ENCODE measurements around the gene SATB1.

Gene SATB1

GRCh38 chr3:18432752-18433151 lies 7.6 kb upstream of the SATB1 start:
- no peak for DNase-seq (ENCODE audit: low read depth in 1 of 2, low spot score in 1 of 2)

GRCh38 chr3:18431266-18431665 lies 6.1 kb upstream of the SATB1 start:
- no peak for DNase-seq (ENCODE audit: low read depth in 1 of 2, low spot score in 1 of 2)

DNA sequence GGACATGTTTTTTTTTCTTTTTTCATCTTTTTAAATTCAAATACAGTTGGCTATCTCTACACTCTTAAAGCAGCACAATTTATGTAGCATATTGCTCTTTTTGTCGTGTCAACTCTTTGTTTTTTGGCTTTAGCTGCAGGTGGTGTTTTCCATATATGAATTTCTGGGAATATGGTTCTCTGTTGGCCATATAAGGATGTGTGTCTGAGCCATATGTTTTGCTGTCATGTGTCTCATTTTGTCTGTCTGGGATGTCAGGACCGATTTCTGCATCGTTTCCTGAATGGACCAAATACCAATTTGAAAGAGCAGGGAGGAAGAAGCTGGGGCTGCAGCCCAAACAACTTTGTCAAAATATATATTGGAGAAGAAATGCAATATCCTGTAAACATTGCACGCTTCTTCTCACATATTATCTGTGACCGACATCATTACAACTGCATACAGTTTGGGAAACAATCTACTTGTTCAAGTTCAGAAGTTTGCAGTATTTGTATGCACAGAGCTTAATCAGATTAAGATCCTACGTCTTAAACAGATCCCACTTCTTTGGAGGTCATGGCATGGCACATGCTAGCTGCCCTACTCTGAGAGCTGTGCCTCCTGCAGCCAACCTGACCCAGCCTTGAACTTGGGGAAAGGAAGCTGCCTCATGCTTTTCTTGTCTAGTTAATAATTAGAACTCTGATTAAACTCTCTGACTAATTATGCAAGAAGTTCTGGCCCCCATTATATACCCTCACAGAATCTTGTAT lies 4.0 kb upstream of the SATB1 start:
- DNase-seq (ENCODE audit: low read depth in 1 of 2, low spot score in 1 of 2), result no peak

DNA sequence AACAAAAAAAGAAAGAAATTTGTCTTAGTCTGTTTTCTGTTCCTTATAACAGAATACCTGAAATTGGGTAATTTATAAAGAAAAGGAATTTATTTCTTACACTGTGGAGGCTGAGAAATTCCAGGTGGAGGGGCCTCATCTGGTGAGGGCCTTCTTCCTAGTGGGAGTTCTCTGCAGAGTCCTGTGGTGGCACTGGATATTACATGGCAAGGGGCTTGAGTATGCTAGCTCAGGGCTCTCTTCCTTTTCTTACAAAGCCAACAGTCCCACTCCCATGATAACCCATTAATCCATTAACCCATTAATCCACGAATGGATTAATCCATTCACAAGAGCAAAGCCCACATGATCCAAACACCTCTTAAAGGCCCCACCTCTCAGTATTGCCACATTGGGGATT lies 2.9 kb upstream of the SATB1 start:
- no peak for DNase-seq (ENCODE audit: low read depth in 1 of 2, low spot score in 1 of 2)

- DNase-seq (ENCODE audit: low read depth in 1 of 2, low spot score in 1 of 2), result no peak
Measured at GRCh38 chr3:18426597-18427193, 1.6 kb upstream of the SATB1 start.

GRCh38 chr3:18425641-18426257 lies 610 bp upstream of the SATB1 start:
- DNase-seq (ENCODE audit: low read depth in 1 of 2, low spot score in 1 of 2), result peak; percentile 31 to 62

DNA sequence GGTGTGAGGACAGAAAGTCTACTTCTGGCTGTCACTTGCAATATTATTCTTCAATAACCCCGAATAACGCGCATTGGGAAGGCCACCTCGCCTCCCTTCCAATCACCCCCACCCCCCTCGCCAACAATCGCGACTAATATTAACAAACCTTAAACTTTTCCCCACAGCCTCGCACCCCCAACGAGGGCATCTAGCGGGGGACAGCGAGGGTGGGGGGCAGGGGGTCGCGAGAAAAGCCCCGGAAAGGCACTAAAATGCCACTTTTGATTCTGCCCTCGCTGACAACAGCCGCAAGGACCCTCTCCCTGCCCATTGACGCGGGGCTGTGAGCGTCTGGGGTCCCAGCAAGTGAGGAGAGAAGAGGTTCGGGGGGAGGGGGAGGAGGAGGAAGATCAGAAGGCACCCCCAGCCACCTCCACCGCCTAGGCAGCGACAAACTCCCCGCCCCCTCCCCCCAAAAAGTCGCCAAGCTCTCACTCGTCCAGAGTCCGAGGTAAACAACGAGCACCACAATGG lies 868 bp downstream of the SATB1 start:
- DNase-seq (ENCODE audit: low read depth in 1 of 2, low spot score in 1 of 2), result no peak

- DNase-seq (ENCODE audit: low read depth in 1 of 2, low spot score in 1 of 2), result no peak
Measured at GRCh38 chr3:18423401-18424212, 1.5 kb downstream of the SATB1 start.

GRCh38 chr3:18422972-18423371 lies 2.2 kb downstream of the SATB1 start:
- DNase-seq (ENCODE audit: low read depth in 1 of 2, low spot score in 1 of 2), result no peak

DNA sequence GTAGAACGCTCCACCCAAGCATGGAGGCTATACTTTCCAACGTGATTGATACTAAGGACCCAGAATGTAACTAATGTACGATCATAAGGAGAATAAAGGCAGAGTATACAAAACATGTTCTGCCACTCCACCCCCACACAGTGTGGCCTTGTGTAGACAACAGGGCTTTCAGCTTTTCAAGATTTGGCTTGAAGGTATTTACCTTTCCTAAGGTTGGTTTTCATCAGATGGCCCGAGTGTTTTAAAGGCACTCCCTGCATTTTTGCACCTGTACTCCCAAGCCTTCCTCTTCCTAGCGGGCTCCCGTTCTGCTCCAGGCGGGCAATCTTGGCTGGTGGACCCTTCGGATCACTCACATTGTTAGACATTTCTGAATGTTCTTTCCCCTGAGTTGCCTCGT lies 4.6 kb downstream of the SATB1 start:
- no peak for DNase-seq (ENCODE audit: low read depth in 1 of 2, low spot score in 1 of 2)

DNA sequence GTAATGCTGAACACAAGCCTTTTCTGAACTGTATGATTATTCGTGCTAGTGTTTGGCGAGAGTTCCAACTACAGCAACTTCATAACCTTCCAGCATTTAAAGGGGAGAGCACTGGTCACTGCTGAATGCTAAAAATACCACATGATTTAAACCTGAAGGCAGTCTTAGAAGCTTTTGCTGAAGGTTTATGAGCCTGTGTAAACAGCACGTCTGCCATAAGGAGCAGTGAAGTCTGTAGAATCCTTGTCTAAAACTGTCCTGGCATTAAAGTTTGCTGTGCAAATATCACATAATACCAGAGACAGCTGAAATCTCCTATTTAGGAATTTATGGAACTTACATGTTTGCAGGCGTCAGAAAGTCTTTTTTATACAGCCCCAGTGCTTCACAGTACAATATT lies 5.9 kb downstream of the SATB1 start:
- no peak for DNase-seq (ENCODE audit: low read depth in 1 of 2, low spot score in 1 of 2)

DNA sequence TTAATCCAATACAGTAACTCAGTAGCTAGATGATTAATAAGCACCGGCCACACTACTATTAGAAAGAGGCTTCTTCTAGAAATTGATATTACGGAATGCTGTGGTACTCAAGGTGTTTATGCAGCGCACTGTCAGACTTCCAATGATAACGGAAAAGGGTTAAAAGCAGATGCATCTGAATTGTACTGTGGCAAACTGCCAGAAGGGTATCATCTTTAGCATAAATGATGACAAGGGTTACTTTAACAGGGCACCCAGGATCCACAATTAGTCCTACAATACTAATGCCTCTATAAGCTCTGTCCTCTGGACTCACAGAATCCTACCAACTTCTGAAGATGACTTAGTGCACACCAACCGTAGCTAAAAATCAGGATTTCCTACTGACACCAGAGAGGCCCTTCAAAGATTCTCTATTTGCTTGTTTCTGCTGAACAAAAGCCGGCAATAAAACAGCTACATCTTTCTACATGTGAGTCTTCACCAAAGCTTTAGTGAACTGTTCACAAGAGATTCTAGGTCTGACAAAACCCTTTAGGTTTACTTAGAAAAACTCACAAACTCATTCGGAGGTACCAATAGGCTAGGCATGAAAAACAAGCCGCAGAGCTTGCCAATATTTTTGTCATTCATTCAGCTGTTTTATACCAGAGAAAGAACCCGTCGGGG lies 7.1 kb downstream of the SATB1 start:
- no peak for DNase-seq (ENCODE audit: low read depth in 1 of 2, low spot score in 1 of 2)

DNA sequence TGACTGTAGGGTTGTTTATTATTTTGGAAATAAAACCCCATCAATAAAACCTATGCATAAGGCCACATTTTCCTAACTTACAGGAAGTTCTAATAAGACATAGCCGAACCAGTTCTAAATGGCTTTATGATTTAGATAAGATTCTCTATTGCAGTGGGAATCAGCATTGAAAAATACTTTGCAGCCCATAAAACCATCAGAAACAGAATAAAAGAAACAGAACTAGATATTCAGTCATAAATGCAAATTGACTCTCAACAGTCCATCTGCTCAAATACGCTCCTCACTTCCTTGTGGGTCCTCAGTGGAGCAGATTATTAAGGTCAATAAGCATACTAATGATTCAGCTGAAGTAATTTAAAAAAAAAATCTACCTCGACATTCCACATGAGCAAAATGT lies 8.8 kb downstream of the SATB1 start:
- no peak for DNase-seq (ENCODE audit: low read depth in 1 of 2, low spot score in 1 of 2)

GRCh38 chr3:18415839-18416238 lies 9.3 kb downstream of the SATB1 start:
- no peak for DNase-seq (ENCODE audit: low read depth in 1 of 2, low spot score in 1 of 2)

DNA sequence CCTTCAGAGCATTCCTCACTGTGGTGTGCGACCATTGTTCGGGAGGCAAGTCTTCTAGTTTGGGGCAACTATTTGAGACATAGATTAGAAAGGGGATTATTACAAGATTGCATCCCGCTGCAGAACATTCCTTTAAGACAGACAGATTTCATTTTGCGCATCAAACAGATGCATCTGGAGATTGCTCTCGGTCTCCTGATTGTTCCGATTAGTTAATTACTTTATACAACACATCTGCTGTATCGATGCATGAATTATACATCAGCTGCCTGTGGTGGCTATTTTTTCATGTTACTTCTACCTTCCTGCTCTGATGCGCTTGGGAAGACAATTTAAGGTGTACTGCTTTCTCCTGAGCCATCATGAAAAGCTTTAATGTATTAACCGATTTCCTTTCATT lies 10.0 kb downstream of the SATB1 start:
- no peak for DNase-seq (ENCODE audit: low read depth in 1 of 2, low spot score in 1 of 2)

GRCh38 chr3:18412684-18413083 lies 12.5 kb downstream of the SATB1 start:
- no peak for DNase-seq (ENCODE audit: low read depth in 1 of 2, low spot score in 1 of 2)

DNA sequence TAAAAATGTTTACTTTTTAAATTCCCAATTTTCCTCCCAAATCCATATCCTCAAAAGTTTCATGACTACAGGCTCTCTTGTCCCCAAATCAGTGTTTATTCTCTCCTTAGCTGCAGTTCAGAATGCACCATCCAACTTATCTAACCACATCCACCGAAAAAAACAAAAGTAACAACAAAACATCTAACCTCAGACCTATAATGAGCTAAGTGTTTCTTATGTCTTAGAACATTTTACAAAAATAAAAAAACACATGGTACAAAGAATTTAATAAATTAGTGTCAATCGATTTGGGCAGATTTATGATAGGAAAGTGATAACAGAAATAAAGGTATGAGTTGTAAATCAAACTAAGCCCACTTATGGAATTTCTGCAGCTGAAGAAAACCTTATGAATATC lies 13.6 kb downstream of the SATB1 start:
- no peak for DNase-seq (ENCODE audit: low read depth in 1 of 2, low spot score in 1 of 2)

- no peak for DNase-seq (ENCODE audit: low read depth in 1 of 2, low spot score in 1 of 2)
Measured at GRCh38 chr3:18410205-18410604, 14.9 kb downstream of the SATB1 start.

GRCh38 chr3:18409266-18409665 lies 15.9 kb downstream of the SATB1 start:
- no peak for DNase-seq (ENCODE audit: low read depth in 1 of 2, low spot score in 1 of 2)

GRCh38 chr3:18405141-18405540 lies 20.0 kb downstream of the SATB1 start:
- no peak for DNase-seq (ENCODE audit: low read depth in 1 of 2, low spot score in 1 of 2)

DNA sequence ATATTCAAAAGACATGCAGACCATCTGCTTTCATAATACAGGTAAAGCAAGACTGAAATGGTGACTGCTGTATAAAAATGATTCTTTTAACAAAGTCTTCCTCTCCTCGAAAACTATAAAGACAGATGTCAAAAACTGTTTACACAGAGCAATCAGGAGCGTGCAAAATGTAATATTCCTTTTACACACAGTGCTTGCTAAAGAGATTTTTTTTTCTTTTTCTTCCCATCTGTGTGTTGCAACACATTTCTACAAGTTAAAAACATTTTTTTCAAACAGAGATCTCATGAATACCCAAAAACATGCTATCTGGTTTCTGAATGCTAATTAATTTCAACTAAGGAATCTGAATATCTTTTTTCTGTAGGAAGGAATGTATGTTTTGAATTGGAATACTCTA lies 22.1 kb downstream of the SATB1 start:
- no peak for DNase-seq (ENCODE audit: low read depth in 1 of 2, low spot score in 1 of 2)
